ENCODE data around the gene HOXD11. TPM values are rescaled to one million over a fixed set of nuclear protein-coding genes. Genes with fewer than 3 reads are reported as not detected.
A peak's percentile ranks its signal among the peaks of the same experiment; 100 is the strongest.

The HOXD11 gene
- total RNA-seq, 1 donor from 2014 or later, result not detected

DNA sequence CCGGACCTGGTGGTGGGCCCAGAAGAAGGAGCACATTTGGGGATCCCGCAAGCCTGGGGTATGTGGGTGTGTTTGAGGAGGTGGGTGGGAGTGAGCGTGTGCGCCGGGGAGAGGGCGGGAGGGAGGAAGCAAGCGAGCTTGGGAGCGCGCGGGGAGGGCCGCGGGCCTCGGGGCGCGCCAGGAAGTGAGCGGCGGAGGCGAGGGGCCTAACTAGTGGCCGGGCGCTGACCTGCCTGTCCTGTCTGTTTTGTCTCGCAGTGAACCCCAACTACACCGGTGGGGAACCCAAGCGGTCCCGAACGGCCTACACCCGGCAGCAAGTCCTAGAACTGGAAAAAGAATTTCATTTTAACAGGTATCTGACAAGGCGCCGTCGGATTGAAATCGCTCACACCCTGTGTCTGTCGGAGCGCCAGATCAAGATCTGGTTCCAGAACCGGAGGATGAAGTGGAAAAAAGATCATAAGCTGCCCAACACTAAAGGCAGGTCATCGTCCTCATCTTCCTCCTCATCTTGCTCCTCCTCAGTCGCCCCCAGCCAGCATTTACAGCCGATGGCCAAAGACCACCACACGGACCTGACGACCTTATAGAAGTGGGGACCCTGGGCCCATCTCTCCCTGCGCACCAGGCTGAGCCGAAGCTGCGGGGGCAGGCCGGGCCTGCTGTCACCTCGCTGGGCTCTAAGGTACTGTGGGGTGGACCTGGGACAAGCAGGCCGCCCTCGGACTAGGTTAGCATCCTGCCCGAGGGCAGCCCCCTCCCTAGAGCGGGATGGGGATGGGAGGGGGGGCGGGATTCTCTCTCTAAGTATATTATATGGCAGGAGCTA, 45.5 kb downstream of the HOXD11 start:
- Mint-ChIP-seq H3K36me3 (ENCODE audit: low read depth, unreplicated experiment) (peaks cover 11% of the 10 kb centered on the region), H3K4me3 (ENCODE audit: unreplicated experiment) (peak overlapping the region; percentile 25)
- TF ChIP-seq, protein P1, sequence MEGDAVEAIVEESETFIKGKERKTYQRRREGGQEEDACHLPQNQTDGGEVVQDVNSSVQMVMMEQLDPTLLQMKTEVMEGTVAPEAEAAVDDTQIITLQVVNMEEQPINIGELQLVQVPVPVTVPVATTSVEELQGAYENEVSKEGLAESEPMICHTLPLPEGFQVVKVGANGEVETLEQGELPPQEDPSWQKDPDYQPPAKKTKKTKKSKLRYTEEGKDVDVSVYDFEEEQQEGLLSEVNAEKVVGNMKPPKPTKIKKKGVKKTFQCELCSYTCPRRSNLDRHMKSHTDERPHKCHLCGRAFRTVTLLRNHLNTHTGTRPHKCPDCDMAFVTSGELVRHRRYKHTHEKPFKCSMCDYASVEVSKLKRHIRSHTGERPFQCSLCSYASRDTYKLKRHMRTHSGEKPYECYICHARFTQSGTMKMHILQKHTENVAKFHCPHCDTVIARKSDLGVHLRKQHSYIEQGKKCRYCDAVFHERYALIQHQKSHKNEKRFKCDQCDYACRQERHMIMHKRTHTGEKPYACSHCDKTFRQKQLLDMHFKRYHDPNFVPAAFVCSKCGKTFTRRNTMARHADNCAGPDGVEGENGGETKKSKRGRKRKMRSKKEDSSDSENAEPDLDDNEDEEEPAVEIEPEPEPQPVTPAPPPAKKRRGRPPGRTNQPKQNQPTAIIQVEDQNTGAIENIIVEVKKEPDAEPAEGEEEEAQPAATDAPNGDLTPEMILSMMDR (IDR thresholded peaks at IDR 0.05; ENCODE audit: unreplicated experiment), result no peak

DNA sequence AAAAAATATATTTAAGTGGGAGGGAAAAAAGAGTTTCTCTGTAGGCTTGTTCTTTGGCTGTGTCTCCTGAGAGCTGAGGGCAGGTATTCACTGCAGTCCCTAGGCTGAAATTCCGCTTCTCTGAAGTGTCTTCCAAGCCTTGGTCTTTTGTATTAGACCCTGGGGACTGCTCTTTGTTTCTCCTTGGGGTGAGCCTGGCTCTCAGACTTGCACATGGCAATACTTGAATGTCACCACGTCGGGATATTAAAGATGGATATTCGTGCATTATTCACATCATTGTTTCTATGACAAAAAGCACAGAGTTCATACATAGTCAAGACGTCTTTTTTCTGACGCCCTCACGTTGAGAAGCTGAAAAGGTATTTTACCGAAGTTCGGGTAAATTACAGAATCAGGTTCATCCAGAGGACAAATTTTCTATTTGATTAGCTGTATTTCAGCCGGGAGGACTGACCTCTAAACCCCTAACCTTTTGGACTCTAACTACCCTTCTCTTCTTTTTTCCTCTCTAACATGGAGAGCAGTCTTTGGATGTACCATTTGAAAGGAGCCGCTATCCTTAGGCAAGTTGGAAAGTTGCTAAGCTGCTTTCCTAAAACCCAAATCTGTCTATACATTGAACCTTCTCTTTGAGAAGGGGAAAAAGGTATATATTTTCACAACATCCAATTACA, 47.6 kb downstream of the HOXD11 start:
- no peak overlapping the region for H3K27ac Mint-ChIP-seq (ENCODE audit: unreplicated experiment)
- H3K9me3 Mint-ChIP-seq (ENCODE audit: unreplicated experiment), result no peaks in the 10 kb centered on the region
- H3K4me1 Mint-ChIP-seq (ENCODE audit: unreplicated experiment), result peaks cover 29% of the 10 kb centered on the region
- peaks cover 7% of the 10 kb centered on the region for H3K36me3 Mint-ChIP-seq (ENCODE audit: low read depth, unreplicated experiment)
- TF ChIP-seq, protein P1 (IDR thresholded peaks at IDR 0.05; ENCODE audit: unreplicated experiment), result no peak
- DNase-seq (ENCODE audit: low spot score), result no peak
- H3K4me3 Mint-ChIP-seq (ENCODE audit: unreplicated experiment), result no peak overlapping the region
- H3K27me3 Mint-ChIP-seq (ENCODE audit: unreplicated experiment), result peaks cover 46% of the 10 kb centered on the region

More for the DNA sequence above, 45.5 kb downstream of the HOXD11 start:
- Mint-ChIP-seq H3K27ac (ENCODE audit: unreplicated experiment) (no peak overlapping the region), H3K27me3 (ENCODE audit: unreplicated experiment) (peaks cover 51% of the 10 kb centered on the region), H3K9me3 (ENCODE audit: unreplicated experiment) (no peaks in the 10 kb centered on the region), H3K4me1 (ENCODE audit: unreplicated experiment) (peaks cover 25% of the 10 kb centered on the region)
- DNase-seq (ENCODE audit: low spot score), result no peak

DNA sequence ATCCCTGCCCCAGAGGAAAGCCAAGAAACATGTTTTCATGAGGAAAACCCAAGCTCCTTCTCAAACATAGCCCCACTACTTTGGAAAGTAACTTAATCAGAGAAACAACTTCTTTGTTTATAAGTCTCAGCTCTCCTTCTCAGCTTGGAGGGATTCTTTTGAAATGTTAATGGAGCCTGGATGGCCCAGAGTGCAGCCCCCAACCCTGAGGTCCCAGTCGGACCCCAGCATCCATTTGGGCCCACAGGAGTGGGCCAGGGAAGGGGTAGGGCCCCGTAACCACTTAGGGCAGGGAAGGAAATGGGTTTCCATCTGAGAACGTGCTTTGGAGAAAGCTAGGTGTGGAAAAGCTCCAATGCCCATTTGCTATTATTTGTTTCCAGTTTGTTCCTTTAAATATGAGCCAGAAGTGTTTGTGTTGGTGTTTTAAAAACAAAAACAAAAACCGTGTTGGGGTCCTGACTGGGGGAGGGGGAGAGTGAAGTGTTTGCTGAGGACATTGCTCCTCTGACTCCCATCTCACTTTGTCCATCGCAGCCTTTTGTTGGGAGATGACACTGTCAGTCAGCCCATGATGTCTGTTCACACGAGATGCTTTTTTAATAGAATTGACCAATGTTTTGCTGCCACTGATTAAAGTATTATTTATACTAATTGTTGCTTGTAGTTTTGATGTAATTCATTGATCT, 48.4 kb downstream of the HOXD11 start:
- Mint-ChIP-seq H3K4me3 (ENCODE audit: unreplicated experiment) (no peak overlapping the region), H3K36me3 (ENCODE audit: low read depth, unreplicated experiment) (peaks cover 1% of the 10 kb centered on the region), H3K4me1 (ENCODE audit: unreplicated experiment) (peaks cover 23% of the 10 kb centered on the region), H3K9me3 (ENCODE audit: unreplicated experiment) (no peaks in the 10 kb centered on the region), H3K27me3 (ENCODE audit: unreplicated experiment) (peaks cover 43% of the 10 kb centered on the region), H3K27ac (ENCODE audit: unreplicated experiment) (no peak overlapping the region)
- TF ChIP-seq, protein P1 (IDR thresholded peaks at IDR 0.05; ENCODE audit: unreplicated experiment), result no peak
- DNase-seq (ENCODE audit: low spot score), result no peak

DNA sequence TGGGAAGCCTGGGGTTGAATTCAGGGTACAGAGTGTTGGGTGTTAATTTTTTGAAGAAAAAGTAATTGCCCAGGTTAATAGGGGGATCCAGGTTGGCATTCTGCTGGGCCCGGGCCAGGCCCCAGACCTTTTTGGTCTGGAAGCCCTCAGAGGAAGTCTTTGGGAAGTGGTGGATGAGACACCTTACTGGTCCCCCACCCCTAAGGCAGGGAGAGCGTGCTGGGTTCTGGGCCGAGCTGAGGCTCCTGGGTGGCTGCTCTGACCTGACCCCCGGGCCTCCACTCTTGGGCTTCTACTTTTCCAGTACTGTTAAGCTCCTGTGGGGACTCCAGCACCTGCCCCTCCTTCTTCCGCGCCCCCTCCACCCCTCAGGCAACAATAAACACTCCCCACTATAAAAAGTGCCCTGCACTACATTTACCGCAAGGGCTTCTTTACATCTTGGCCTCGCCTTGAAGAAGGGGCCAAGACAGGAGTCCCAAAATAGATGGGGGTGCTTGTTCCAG, 49.3 kb downstream of the HOXD11 start:
- DNase-seq (ENCODE audit: low spot score), result no peak
- H3K27me3 Mint-ChIP-seq (ENCODE audit: unreplicated experiment), result peaks cover 43% of the 10 kb centered on the region
- no peaks in the 10 kb centered on the region for H3K36me3 Mint-ChIP-seq (ENCODE audit: low read depth, unreplicated experiment)
- TF ChIP-seq, protein P1 (IDR thresholded peaks at IDR 0.05; ENCODE audit: unreplicated experiment), result no peak
- no peaks in the 10 kb centered on the region for H3K9me3 Mint-ChIP-seq (ENCODE audit: unreplicated experiment)
- H3K4me3 Mint-ChIP-seq (ENCODE audit: unreplicated experiment), result peak overlapping the region; percentile 47
- H3K4me1 Mint-ChIP-seq (ENCODE audit: unreplicated experiment), result peaks cover 25% of the 10 kb centered on the region
- H3K27ac Mint-ChIP-seq (ENCODE audit: unreplicated experiment), result no peak overlapping the region
